GM18861 (cell line): ENCODE measurements around the gene C12orf76.
A peak's percentile ranks its signal among the peaks of the same experiment; 100 is the strongest.
"Not testable (repeated sequence)": the region's sequence is repeated elsewhere in the genome, so short reads cannot be mapped to it uniquely, and the experiment has no call there.

Experiments used
- ATAC-seq: cut with Tn5 transposase; IDR thresholded peaks from one replicate; pipeline ENCODE4 v1.9.1; 2021; ENCODE audit not compliant: unreplicated experiment

The C12orf76 gene

GRCh38 chr12:110048242-110049027, at the start of gene C12orf76:
C12orf76 (minus strand) TSS chr12:110048522; CDS start chr12:110048495, 27 bp downstream.
- ATAC-seq: peak; percentile 96

- no peak for ATAC-seq
These were observed 45.4 kb upstream of the C12orf76 start for GRCh38 chr12:110093631-110094311.

GRCh38 chr12:110091136-110091711, 42.9 kb upstream of the C12orf76 start:
- ATAC-seq: no peak

- ATAC-seq: no peak
These were observed 42.2 kb upstream of the C12orf76 start for GRCh38 chr12:110090266-110091135.

GRCh38 chr12:110088936-110089335, 40.6 kb upstream of the C12orf76 start:
- ATAC-seq: no peak

- not testable (repeated sequence) for ATAC-seq
These were observed 39.9 kb upstream of the C12orf76 start for GRCh38 chr12:110088216-110088615.

GRCh38 chr12:110084314-110085015, 36.1 kb upstream of the C12orf76 start:
- no peak for ATAC-seq

GRCh38 chr12:110080410-110080809, 32.1 kb upstream of the C12orf76 start:
- no peak for ATAC-seq

GRCh38 chr12:110079477-110080400, 31.4 kb upstream of the C12orf76 start:
- peak; percentile 81 for ATAC-seq

- no peak for ATAC-seq
These were observed 29.5 kb upstream of the C12orf76 start for GRCh38 chr12:110077800-110078199.

GRCh38 chr12:110075880-110076279, 27.6 kb upstream of the C12orf76 start:
- no peak for ATAC-seq

GRCh38 chr12:110074089-110074488, 25.8 kb upstream of the C12orf76 start:
- no peak for ATAC-seq

GRCh38 chr12:110073049-110073831, 24.9 kb upstream of the C12orf76 start:
- no peak for ATAC-seq

- not testable (repeated sequence) for ATAC-seq
These were observed 24.3 kb upstream of the C12orf76 start for GRCh38 chr12:110072636-110073035.

- no peak for ATAC-seq
These were observed 23.6 kb upstream of the C12orf76 start for GRCh38 chr12:110071967-110072366.

GRCh38 chr12:110071504-110071903, 23.2 kb upstream of the C12orf76 start:
- ATAC-seq: no peak

- no peak for ATAC-seq
These were observed 20.3 kb upstream of the C12orf76 start for GRCh38 chr12:110068654-110069053.

GRCh38 chr12:110068115-110068514, 19.8 kb upstream of the C12orf76 start:
- not testable (repeated sequence) for ATAC-seq
